ENCODE data around the gene MAZ. TPM values are rescaled to one million over a fixed set of nuclear protein-coding genes. Genes with fewer than 3 reads are reported as not detected.

MAZ gene
- total and polyA plus RNA-seq, 2 of the 13 experiments (the other 11 are each of a cell fraction or from before 2014, with no cell fraction given) = 203 to 277 TPM

- TF ChIP-seq REST (IDR thresholded peaks at IDR 0.05; ENCODE audit: borderline replicate concordance in 1 of 2, low read depth in 1 of 2, low read length in 2 of 2) (0 out of 4 replicates have a peak, but pooled peaks of 1 of the 2 experiments have one; percentile 33), RELA (CRISPR knock-in tag; IDR thresholded peaks at IDR 0.05) (peak; percentile 69; the same call in 1 of the 2 replicates), ZNF549 (CRISPR knock-in tag; IDR thresholded peaks at IDR 0.05) (no peak), XBP1 (CRISPR knock-in tag; IDR thresholded peaks at IDR 0.05) (no peak), ZSCAN5A (CRISPR knock-in tag; IDR thresholded peaks at IDR 0.05; ENCODE audit: borderline replicate concordance) (no peak), KDM4B (CRISPR knock-in tag; IDR thresholded peaks at IDR 0.05) (0 out of 2 replicates have a peak, but pooled peaks have one; percentile 73), CHCHD3 (CRISPR knock-in tag; IDR thresholded peaks at IDR 0.05) (no peak), ZNF33A (CRISPR knock-in tag; IDR thresholded peaks at IDR 0.05; ENCODE audit: borderline replicate concordance) (no peak), HNRNPK (IDR thresholded peaks at IDR 0.05; ENCODE audit: low read depth, low read length, poor library complexity, severe bottlenecking) (no peak), TRIM22 (IDR thresholded peaks at IDR 0.05) (no peak), ZNF414 (CRISPR knock-in tag; IDR thresholded peaks at IDR 0.05) (no peak), ZNF451 (CRISPR knock-in tag; IDR thresholded peaks at IDR 0.05) (0 out of 2 replicates have a peak, but pooled peaks have one; percentile 58), CSRNP2 (CRISPR knock-in tag; conservative IDR thresholded peaks at IDR 0.05; ENCODE audit: low read depth) (no peak), NFYC (CRISPR knock-in tag; IDR thresholded peaks at IDR 0.05) (no peak)
Measured at GRCh38 chr16:29784901-29785500, 21.3 kb upstream of the MAZ start (continued).

Data from HepG2 (cell line).